Stimulated activated CD8-positive, alpha-beta memory T cell treated with anti-CD3 and anti-CD28 coated beads, Interleukin-15, amount 100 ng/mL, for 1 hour (primary cell): ENCODE data around the gene SYT3.

Experiments
- DNase-seq: peaks from one replicate; pipeline ENCODE4 v3.0.0-alpha.2; 2020; ENCODE audit warnings: low read depth

SYT3 gene, protein sequence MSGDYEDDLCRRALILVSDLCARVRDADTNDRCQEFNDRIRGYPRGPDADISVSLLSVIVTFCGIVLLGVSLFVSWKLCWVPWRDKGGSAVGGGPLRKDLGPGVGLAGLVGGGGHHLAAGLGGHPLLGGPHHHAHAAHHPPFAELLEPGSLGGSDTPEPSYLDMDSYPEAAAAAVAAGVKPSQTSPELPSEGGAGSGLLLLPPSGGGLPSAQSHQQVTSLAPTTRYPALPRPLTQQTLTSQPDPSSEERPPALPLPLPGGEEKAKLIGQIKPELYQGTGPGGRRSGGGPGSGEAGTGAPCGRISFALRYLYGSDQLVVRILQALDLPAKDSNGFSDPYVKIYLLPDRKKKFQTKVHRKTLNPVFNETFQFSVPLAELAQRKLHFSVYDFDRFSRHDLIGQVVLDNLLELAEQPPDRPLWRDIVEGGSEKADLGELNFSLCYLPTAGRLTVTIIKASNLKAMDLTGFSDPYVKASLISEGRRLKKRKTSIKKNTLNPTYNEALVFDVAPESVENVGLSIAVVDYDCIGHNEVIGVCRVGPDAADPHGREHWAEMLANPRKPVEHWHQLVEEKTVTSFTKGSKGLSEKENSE

DNA sequence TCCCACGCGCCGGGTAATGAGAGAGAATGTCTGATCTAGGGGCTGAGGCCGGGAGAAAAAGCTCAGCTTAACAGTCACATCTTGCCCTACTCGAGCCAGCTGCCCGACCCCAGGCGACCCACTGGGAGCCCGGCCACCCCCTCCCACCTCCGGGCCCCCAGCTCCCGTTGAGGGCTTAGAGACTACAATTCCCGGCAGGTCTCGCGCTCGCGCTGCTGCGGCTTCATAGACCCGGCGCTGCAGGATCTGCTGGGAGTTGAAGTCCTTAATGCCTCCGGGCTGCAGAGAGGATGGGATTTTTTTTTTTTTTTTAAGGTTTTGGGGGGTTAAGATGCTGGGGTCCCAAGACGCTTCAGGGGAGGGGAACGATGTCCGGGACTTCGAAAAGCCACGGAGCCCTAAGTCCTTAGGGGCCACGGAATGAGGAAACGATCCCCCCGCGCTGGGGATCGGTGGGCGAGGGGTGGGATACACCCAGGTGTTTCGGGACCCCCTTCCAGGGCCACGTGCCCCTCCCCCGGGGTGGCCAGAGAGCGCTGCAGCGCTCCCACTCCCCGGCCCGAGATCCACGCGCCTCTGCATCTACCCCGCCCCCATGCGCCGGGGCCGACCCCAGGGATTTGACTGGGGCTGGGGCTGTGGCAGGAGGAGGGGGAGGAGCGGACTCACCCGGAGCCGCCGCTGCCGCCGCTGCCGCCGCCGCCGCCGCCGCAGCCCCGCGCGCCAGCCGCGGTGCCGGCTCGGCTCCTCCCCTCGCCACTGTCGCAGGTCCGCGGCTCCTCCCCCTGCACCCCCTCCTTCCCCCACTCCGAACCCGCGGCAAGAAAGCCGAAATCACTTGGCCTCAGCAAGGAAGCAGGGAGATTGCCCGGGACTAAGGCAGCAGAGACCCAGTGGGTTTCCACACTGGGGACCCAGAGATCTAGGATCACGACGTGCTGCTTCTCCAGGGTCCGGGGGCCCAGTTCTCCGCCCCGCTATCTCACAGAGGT lies at the start of gene SYT3:
Gene SYT3, minus strand, starts transcription at position 761 of the 992 bp plus-strand sequence. CDS start 2,470 bp downstream, outside the sequence.
- no peak for DNase-seq

DNA sequence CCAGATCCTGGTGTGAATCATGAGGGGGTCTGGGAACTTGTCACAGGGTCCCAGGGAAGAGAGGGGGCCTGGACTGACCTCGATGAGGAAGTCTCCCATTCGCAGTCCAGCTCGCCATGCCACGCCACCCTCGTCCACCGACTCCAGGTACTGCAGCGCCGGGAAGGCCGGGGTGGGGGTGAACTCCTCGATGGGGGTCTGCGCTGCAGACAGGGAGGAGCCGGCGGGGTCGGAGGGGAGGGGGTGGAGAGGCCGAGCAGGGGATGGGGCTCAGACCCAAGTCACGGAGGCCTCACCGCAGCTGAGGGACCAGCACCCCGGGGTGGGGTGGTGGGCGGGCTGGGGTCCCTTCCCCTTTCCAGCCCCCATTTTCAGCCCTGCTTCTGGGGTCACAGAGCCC lies 49.1 kb upstream of the SYT3 start:
- no peak for DNase-seq

- no peak for DNase-seq
Measured at GRCh38 chr19:50686310-50687032, 46.8 kb upstream of the SYT3 start.

DNA sequence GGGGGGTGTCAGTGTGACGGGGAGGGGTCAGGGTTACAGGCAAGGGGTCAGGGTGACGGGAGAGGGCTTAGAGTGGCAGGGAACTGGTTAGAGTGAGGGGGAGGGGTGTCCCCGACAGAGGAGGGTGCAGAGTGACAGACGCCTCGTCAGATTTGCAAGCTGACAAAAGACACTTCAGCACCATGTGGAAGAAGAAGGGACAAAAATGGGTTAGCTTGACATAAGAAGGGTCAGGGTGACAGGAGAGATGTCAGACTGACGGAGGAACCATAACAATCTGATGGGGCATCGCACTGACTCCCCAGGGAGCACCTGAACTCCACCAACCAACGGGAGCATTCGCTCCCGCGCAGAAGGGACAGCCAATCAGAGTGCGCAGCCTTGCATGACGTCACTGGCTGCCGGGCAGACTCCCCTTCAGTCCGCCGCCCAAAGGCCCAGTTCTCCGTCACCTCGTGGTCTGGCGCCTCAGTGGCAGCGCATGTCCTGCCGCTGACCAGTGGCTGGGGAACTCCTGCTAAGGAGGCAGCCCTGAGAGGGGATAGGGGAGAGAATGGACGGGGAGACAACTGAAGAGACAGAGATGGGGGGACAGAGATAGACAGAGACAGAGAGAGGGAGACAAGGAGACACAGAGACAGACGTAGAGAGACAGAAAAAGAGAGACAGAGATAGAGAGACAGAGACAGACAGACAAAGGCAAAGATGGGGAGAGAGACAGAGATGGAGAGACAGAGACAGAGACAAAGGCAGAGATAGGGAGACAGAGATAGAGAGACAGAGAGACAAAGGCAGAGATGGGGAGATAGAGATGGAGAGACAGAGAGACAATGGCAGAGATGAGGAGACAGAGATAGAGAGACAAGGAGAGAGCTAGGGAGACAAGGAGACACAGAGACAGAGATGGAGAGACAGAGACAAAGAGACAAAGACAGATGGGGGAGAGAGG lies 39.8 kb upstream of the SYT3 start:
- DNase-seq = peak; percentile 43

DNA sequence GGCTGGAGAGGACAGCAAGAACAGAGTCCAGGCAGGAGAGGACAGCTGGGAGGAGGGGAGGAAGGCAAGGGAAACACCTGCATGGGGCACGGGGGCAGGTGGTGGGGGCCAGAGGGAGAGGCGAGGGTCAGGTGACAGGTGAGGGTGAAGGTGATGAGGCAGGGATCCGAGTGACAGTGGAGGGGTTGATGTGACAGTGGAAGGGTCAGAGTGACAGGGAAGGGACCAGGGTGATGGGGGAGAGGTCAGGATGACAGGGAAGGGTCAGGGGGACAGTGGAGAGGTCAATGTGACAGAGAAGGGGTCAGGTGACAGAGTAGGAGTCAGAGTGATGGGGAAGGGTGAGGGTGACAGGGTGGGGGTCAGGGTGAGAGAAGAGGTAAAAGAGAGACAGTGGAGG lies 38.6 kb upstream of the SYT3 start:
- no peak for DNase-seq

DNA sequence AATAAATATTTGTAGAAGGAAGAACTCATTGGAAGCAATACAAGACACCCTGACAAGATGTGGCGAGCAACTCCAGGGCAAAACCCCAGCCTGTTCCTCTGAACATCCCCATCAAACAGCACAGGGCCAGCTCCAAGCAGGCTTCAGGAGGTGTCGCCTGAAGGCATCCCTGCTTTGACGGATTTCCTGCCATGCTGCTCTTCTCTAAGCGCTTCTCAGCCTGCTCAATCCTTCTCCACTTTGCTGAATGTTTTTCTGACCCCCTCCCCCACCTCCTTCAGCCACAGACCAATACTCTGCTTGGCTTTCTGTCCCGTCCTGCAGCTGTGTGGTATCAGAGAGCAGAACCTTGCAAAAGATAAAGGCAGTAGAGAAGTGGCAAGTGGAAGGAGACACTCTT lies 38.0 kb upstream of the SYT3 start:
- DNase-seq = no peak

- DNase-seq = no peak
Measured at GRCh38 chr19:50676625-50677197, 37.0 kb upstream of the SYT3 start.

DNA sequence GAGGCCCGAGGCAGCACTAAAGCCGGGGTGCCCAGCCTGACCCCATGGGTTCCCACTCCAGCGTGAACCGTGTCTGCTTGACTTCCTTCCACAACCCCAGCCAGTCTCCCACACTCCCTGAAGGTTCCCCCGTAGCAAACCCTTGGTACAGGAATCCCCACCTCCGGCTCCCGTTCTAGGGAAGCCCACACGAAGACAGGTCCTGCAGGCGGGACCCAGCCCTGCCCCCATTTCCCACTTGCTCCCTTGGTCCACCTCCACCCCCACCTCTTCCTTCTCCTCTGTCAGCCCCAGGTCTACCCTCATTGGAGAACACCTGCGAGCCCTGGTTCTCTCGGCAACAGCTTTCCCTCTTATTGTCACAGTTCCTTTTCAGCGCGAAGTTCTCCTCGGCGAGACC lies 33.4 kb upstream of the SYT3 start:
- DNase-seq = no peak

- no peak for DNase-seq
Measured at GRCh38 chr19:50670102-50670380, 30.4 kb upstream of the SYT3 start.

GRCh38 chr19:50669302-50670101 lies 29.8 kb upstream of the SYT3 start:
- no peak for DNase-seq

GRCh38 chr19:50668879-50669278 lies 29.2 kb upstream of the SYT3 start:
- DNase-seq = no peak

- DNase-seq = no peak
Measured at GRCh38 chr19:50668416-50668815, 28.7 kb upstream of the SYT3 start.

DNA sequence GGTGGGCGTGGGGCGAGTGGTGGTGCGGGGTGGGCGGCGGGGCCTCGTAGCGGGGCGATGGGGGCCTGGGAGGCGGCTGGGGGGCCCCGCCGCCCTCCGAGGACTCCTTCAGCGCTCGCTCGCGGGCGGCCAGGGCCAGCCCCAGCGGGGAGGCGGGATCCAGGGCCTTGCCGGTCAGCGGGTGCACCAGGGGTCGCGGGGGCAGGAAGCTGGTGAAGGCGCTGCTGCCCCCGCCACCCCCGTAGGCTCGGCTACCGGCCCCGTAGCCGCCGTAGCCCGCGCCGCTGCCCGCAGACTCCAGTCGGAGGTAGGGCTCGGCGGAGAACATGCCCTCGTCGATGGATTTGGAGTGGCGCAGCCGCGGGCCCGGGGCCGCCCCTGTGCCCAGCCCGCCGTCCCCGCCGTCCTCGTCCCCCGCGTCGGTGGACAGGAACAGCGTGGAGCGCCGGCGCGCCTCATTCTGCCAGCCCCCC lies 28.1 kb upstream of the SYT3 start:
- DNase-seq = no peak

GRCh38 chr19:50667177-50667758 lies 27.6 kb upstream of the SYT3 start:
- no peak for DNase-seq

- DNase-seq = no peak
Measured at GRCh38 chr19:50666346-50667176, 26.9 kb upstream of the SYT3 start.

GRCh38 chr19:50664204-50664603 lies 24.5 kb upstream of the SYT3 start:
- no peak for DNase-seq

GRCh38 chr19:50663482-50663790 lies 23.8 kb upstream of the SYT3 start:
- DNase-seq = no peak

- no peak for DNase-seq
Measured at GRCh38 chr19:50662651-50663481, 23.2 kb upstream of the SYT3 start.
